K562 (cell line): Measurements from ENCODE around the gene ASXL2. TPM values are rescaled to one million over a fixed set of nuclear protein-coding genes. Genes with fewer than 3 reads are reported as not detected.
A peak's percentile ranks its signal among the peaks of the same experiment; 100 is the strongest.

Experiments used
- CCNT2 ChIP-seq: IDR thresholded peaks from 2 replicates; pipeline ENCODE4 v1.6.1; 2011; ENCODE audit warnings: borderline replicate concordance, low read depth, mild to moderate bottlenecking, moderate library complexity, mixed read lengths, low read length; ENCODE audit not compliant: insufficient read length; ENCODE audit errors: extremely low read depth
- FOXK2 ChIP-seq, 2 experiments: fragments of 450-650 bp; IDR thresholded peaks in 1 of 2; conservative IDR thresholded peaks in 1 of 2; 2 replicates each; pipeline ENCODE4 v1.6.1; 2016; ENCODE audit warnings: low read depth in 2 of 2, mild to moderate bottlenecking in 1 of 2
- KLF1 ChIP-seq: fragments of 450-650 bp; IDR thresholded peaks from 2 replicates; pipeline ENCODE4 v1.6.1; 2016; ENCODE audit warnings: missing genetic modification characterization, missing compliant biosample characterization
- NR1H2 ChIP-seq: sonication (generic); formaldehyde crosslinking; IDR thresholded peaks from 2 replicates; pipeline ENCODE4 v1.4.0; 2020; ENCODE audit warnings: mild to moderate bottlenecking, missing genetic modification reagents
- NR2C1 ChIP-seq, 2 experiments: fragments of 450-650 bp; IDR thresholded peaks; 2 replicates each; pipeline ENCODE4 v1.6.1; 2017; ENCODE audit warnings: mild to moderate bottlenecking in 2 of 2, antibody characterized with exemption in 1 of 2, inconsistent platforms in 1 of 2, missing compliant biosample characterization in 1 of 2, missing genetic modification characterization in 1 of 2
- PCBP2 ChIP-seq: fragments of 200-400 bp; formaldehyde crosslinking; IDR thresholded peaks from 2 replicates; pipeline ENCODE4 v1.6.1; 2018; ENCODE audit warnings: low read length, low read depth, mild to moderate bottlenecking, moderate library complexity; ENCODE audit not compliant: poor library complexity, severe bottlenecking
- POLR3G ChIP-seq: IDR thresholded peaks from 2 replicates; pipeline ENCODE4 v1.6.1; 2011; ENCODE audit not compliant: insufficient read length, insufficient replicate concordance; ENCODE audit errors: extremely low read depth
- RBM15 ChIP-seq: fragments of 200-400 bp; formaldehyde crosslinking; IDR thresholded peaks from 2 replicates; pipeline ENCODE4 v1.6.1; 2018; ENCODE audit warnings: mild to moderate bottlenecking, low read length, moderate library complexity; ENCODE audit not compliant: insufficient read depth
- SNIP1 ChIP-seq: fragments of 450-650 bp; IDR thresholded peaks from 2 replicates; pipeline ENCODE4 v1.7.1; 2017; ENCODE audit warnings: low read depth, mild to moderate bottlenecking
- TEAD1 ChIP-seq, 2 experiments: fragments of 450-650 bp in 1 of 2; sonication (generic) in 1 of 2; formaldehyde crosslinking; IDR thresholded peaks; 2 replicates each; pipeline versions ENCODE4 v1.4.0 to v1.8.0; 2020 to 2022; ENCODE audit warnings: mild to moderate bottlenecking in 2 of 2, missing genetic modification reagents in 1 of 2
- TEAD2 ChIP-seq: fragments of 450-650 bp; IDR thresholded peaks from 2 replicates; pipeline ENCODE4 v1.6.1; 2016; ENCODE audit warnings: missing genetic modification characterization, control low read depth, missing compliant biosample characterization
- XRCC5 ChIP-seq: fragments of 200-400 bp; formaldehyde crosslinking; IDR thresholded peaks from 2 replicates; pipeline ENCODE4 v1.6.1; 2017; ENCODE audit warnings: low read depth, mild to moderate bottlenecking, low read length
- ZBTB1 ChIP-seq: sonication (generic); formaldehyde crosslinking; IDR thresholded peaks from 2 replicates; pipeline ENCODE4 v1.8.1; 2023; ENCODE audit warnings: missing genetic modification reagents, low read depth, mild to moderate bottlenecking, borderline replicate concordance
- ZNF140 ChIP-seq: fragments of 250-450 bp; sonication (Bioruptor Pico); IDR thresholded peaks from 2 replicates; pipeline ENCODE4 v1.8.0; 2021; ENCODE audit warnings: moderate library complexity, mild to moderate bottlenecking, inconsistent platforms
- polyA plus RNA-seq, 8 experiments: library from polyadenylated mRNA; depleted of rRNA in 4 of 8; stranded (reverse) in 5 of 8; unstranded in 3 of 8; fragments of >200 nt; fragmentation: Nextera tagmentation in 2 of 8; fragmentation: Illumina TruSeq in 1 of 8; extraction: Ambion mirVana in 2 of 8; extraction: Trizol in 1 of 8; gene quantifications; 2 replicates each; pipeline versions ENCODE4 v1.2.1 to v1.2.3, GENCODE V29; 2011 to 2014; ENCODE audit warnings: inconsistent platforms in 1 of 8, missing spikeins in 1 of 8
- total RNA-seq, 7 experiments: library from RNA; depleted of rRNA in 6 of 7; stranded (reverse); fragments of >200 nt in 6 of 7; fragmentation: Illumina TruSeq in 2 of 7; extraction: Trizol in 2 of 7; gene quantifications; 2 replicates each; pipeline versions ENCODE4 v1.2.1 to v1.2.3, GENCODE V29; 2011 to 2021; ENCODE audit warnings: low replicate concordance in 1 of 7
- TF ChIP-seq, protein P1 (sequence below): fragments of 450-650 bp; formaldehyde crosslinking; conservative IDR thresholded peaks from 2 replicates; pipeline ENCODE4 v1.4.0; 2022; ENCODE audit warnings: mild to moderate bottlenecking, missing genetic modification characterization
- TF ChIP-seq, protein P2 (sequence below): IDR thresholded peaks from 2 replicates; pipeline ENCODE4 v1.6.1; 2011; ENCODE audit warnings: borderline replicate concordance, low read depth, mild to moderate bottlenecking, moderate library complexity, low read length; ENCODE audit not compliant: insufficient read depth, poor library complexity, severe bottlenecking
- TF ChIP-seq, protein P3 (sequence below): fragments of 450-650 bp; formaldehyde crosslinking; IDR thresholded peaks from 2 replicates; pipeline ENCODE4 v1.4.0; 2020; ENCODE audit warnings: mild to moderate bottlenecking, moderate library complexity
- TF ChIP-seq, protein P4 (sequence below): fragments of 450-650 bp; IDR thresholded peaks from 2 replicates; pipeline ENCODE4 v1.6.1; 2016; ENCODE audit warnings: mild to moderate bottlenecking

The ASXL2 gene
- total and polyA plus RNA-seq, 9 of the 15 experiments (the other 6 are each of a cell fraction or from before 2014, with no cell fraction given) = 2.2 to 25.9 (median 9.0) TPM

DNA sequence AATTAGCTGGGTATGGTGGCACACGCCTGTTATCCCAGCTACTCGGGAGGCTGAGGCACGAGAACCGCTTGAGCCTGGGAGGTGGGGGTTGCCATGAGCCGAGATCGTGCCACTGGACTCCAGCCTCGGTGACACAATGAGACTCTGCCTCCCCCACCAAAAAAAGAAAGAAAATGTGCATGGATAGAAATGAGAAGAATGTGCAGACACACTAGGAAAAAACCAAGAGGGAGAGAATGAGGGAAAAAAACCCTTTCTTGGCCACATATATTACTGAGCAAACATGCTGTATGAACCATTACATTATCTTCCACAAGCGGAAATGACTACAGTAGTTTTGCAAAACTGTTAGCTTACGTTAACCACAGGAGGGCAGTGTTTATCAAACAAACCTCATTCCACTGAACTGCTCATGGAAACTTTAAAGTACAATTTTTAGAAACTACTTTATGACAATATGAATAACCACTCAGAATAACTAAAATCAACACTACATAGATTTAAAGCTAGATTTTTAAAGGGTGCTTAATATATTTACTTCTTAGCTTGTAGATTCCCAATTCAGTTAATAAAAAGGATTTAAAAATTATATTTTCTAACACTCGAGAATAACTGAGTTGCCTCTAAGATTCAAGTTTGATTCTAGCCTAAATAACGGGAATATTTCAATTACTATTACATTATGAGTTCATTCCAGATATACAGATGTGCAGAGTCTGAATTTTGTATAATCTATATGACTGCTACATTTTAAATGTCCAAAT, 26.4 kb downstream of the ASXL2 start (continued):
- TF ChIP-seq, protein P1, sequence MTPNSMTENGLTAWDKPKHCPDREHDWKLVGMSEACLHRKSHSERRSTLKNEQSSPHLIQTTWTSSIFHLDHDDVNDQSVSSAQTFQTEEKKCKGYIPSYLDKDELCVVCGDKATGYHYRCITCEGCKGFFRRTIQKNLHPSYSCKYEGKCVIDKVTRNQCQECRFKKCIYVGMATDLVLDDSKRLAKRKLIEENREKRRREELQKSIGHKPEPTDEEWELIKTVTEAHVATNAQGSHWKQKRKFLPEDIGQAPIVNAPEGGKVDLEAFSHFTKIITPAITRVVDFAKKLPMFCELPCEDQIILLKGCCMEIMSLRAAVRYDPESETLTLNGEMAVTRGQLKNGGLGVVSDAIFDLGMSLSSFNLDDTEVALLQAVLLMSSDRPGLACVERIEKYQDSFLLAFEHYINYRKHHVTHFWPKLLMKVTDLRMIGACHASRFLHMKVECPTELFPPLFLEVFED (CRISPR knock-in tag) = no peak
- TF ChIP-seq KLF1 (no peak), XRCC5 (no peak), POLR3G (no peak), ZBTB1 (no peak), NR2C1 (IDR thresholded peaks at IDR 0.05) (no peak; the same call in 1 of the 2 replicates), NR2C1 (tag; IDR thresholded peaks at IDR 0.05) (peak; percentile 40), PCBP2 (no peak), ZNF140 (CRISPR knock-in tag) (no peak), CCNT2 (no peak), FOXK2 (conservative IDR thresholded peaks at IDR 0.05 in 1 of 2, IDR thresholded peaks at IDR 0.05 in 1 of 2; ENCODE audit: low read depth in 2 of 2) (peak in 1 of 2 experiments; percentile 45; a peak in 1 of 4 replicates), TEAD2 (no peak), NR1H2 (no peak), SNIP1 (no peak), TEAD1 (CRISPR knock-in tag; IDR thresholded peaks at IDR 0.05) (0 out of 4 replicates have a peak, but pooled peaks of 1 of the 2 experiments have one; percentile 12), RBM15 (no peak)
- TF ChIP-seq, protein P2, sequence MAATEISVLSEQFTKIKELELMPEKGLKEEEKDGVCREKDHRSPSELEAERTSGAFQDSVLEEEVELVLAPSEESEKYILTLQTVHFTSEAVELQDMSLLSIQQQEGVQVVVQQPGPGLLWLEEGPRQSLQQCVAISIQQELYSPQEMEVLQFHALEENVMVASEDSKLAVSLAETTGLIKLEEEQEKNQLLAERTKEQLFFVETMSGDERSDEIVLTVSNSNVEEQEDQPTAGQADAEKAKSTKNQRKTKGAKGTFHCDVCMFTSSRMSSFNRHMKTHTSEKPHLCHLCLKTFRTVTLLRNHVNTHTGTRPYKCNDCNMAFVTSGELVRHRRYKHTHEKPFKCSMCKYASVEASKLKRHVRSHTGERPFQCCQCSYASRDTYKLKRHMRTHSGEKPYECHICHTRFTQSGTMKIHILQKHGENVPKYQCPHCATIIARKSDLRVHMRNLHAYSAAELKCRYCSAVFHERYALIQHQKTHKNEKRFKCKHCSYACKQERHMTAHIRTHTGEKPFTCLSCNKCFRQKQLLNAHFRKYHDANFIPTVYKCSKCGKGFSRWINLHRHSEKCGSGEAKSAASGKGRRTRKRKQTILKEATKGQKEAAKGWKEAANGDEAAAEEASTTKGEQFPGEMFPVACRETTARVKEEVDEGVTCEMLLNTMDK = peak; percentile 42
- TF ChIP-seq, protein P3, sequence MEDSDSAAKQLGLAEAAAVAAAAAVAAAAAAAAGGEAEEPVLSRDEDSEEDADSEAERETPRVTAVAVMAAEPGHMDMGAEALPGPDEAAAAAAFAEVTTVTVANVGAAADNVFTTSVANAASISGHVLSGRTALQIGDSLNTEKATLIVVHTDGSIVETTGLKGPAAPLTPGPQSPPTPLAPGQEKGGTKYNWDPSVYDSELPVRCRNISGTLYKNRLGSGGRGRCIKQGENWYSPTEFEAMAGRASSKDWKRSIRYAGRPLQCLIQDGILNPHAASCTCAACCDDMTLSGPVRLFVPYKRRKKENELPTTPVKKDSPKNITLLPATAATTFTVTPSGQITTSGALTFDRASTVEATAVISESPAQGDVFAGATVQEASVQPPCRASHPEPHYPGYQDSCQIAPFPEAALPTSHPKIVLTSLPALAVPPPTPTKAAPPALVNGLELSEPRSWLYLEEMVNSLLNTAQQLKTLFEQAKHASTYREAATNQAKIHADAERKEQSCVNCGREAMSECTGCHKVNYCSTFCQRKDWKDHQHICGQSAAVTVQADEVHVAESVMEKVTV (CRISPR knock-in tag) = peak; percentile 59; the same call in 1 of the 2 replicates
- TF ChIP-seq, protein P4, sequence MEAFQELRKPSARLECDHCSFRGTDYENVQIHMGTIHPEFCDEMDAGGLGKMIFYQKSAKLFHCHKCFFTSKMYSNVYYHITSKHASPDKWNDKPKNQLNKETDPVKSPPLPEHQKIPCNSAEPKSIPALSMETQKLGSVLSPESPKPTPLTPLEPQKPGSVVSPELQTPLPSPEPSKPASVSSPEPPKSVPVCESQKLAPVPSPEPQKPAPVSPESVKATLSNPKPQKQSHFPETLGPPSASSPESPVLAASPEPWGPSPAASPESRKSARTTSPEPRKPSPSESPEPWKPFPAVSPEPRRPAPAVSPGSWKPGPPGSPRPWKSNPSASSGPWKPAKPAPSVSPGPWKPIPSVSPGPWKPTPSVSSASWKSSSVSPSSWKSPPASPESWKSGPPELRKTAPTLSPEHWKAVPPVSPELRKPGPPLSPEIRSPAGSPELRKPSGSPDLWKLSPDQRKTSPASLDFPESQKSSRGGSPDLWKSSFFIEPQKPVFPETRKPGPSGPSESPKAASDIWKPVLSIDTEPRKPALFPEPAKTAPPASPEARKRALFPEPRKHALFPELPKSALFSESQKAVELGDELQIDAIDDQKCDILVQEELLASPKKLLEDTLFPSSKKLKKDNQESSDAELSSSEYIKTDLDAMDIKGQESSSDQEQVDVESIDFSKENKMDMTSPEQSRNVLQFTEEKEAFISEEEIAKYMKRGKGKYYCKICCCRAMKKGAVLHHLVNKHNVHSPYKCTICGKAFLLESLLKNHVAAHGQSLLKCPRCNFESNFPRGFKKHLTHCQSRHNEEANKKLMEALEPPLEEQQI = 0 out of 2 replicates have a peak, but pooled peaks have one; percentile 12
